ENCODE results near the gene AARS2.
"Not testable (repeated sequence)": the region's sequence is repeated elsewhere in the genome, so short reads cannot be mapped to it uniquely, and the experiment has no call there.

AARS2 gene

DNA sequence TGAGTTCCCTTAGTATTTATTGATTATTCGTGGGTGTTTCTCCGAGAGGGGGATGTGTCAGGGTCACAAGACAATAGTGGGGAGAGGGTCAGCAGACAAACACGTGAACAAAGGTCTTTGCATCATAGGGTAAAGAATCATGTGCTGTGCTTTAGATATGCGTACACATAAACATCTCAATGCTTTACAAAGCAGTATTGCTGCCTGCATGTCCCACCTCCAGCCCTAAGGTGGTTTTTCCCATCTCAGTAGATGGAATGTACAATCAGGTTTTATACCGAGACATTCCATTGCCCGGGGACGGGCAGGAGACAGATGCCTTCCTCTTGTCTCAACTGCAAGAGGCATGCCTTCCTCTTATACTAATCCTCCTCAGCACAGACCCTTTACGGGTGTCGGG is 15.1 kb upstream of the AARS2 start:
- DNase-seq: not testable (repeated sequence)

GRCh38 chr6:44327760-44328159 is 14.6 kb upstream of the AARS2 start:
- no peak for DNase-seq

DNA sequence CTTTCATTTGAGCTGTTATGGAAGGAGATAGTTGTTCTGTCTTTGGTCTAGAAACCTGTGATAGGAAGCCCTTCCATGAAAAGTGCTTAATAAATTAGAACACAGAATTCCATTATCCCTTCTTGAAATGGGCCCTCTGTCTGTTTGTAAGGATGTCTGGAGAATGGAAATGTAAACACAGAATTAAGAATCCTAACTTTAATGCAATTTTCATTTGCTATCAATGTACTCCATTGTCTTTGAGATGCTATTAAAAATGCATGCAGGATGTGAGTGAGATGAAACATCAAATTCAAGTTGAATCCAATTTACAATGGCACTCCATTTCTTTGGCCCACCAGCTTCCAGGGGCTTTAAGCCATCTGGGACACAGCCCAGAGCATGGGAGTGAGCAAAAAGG is 13.9 kb upstream of the AARS2 start:
- no peak for DNase-seq

DNA sequence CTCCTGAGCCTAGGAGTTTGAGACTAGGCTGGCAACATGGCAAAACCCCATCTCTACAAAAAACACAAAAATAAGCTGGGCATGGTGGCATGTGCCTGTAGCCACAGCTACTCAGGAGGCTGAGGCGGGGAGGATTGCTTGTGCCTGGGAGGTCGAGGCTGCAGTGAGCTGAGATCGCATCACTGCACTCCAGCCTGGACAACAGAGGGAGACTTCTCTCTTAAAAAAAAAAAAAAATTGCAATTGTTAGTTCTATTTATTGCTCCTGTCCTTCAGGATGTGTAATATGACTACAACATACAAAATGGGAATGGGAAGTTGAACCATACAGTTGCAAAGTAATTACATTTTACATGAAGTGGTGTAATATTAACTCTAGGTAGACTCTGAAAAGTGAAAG is 8.1 kb upstream of the AARS2 start:
- no peak for DNase-seq

GRCh38 chr6:44317136-44317631 is 4.0 kb upstream of the AARS2 start:
- DNase-seq: not testable (repeated sequence)

DNA sequence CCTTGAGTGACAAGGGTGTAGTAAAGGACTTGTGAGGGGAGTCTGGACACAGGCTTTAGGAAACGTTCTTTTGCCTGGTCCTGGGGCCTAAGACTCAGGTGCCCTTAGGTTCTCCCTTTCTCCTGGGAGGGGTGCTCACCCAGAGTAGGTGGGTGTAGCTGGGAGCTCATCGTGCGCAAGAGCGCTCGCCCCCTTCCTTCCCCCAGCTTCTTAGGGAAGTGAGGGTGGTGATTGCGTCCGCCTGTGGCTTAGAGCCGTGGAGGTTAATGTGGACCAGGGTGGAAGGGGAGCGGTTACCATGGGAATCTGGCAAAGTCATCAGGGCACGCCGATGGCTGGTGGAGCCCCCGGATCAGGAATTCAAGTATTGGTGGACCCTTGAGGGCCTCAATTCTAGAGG is 3.3 kb upstream of the AARS2 start:
- no peak for DNase-seq

DNA sequence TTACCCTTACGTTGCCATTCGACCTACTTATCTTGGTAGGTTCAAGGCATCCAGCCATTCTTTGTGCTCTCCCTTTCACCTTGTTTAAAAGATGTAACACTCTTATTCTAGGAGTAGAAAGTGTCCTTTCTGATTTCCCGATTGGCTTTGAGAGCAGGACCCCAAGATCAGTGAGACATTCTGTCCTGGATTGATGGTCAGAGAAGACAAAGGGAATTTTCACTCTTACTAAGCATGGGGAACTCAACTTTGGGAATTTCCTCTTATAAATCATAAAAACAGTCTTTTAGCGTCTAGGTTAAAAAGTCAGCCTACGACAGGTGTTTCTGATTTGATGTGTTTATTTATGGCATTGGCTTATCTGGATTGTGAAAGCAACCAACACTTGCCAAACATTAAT is 2.8 kb upstream of the AARS2 start:
- no peak for DNase-seq

- no peak for DNase-seq
Observed at GRCh38 chr6:44315516-44315915, 2.4 kb upstream of the AARS2 start.

- not testable (repeated sequence) for DNase-seq
Observed at GRCh38 chr6:44314657-44315056, 1.5 kb upstream of the AARS2 start.

DNA sequence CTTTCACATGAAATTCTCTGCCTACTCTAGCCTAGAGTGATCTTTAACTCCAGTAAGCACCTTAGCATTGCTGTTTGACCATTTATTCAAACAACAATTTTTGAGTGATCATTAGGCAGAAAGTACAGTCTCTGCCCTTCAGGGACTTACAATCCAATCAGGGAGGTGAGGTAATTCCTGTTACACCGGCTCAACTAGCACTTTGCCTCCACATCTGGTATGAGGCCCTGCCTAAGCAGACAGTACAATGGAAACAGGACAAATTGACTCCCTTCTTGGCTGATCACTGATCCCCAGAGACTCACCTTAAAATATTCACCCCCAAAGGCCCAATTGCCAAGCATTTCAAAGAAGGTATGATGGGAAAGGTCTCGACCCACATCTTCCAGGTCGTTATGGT is 1.4 kb downstream of the AARS2 start:
- DNase-seq: no peak

DNA sequence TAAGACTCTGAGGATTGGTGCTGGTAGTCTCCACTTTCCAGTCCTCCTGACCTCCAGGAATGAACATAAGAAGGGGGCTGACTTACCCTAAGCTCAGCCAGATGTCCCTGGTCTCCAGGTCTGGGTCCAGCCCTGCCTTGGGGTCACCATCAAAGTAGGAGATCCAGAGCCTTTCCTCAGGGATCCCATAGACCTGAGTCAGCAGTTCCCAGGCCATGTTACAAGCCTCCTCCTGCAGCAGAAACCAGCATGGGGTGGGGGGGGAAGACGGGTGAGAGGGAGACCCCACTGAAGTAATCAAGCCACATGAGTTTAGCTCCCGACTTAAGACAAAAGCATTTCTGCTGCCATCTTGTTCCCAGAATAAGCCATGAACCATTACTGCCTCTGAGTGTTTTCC is 1.8 kb downstream of the AARS2 start:
- no peak for DNase-seq

GRCh38 chr6:44310241-44310640 is 2.9 kb downstream of the AARS2 start:
- no peak for DNase-seq

DNA sequence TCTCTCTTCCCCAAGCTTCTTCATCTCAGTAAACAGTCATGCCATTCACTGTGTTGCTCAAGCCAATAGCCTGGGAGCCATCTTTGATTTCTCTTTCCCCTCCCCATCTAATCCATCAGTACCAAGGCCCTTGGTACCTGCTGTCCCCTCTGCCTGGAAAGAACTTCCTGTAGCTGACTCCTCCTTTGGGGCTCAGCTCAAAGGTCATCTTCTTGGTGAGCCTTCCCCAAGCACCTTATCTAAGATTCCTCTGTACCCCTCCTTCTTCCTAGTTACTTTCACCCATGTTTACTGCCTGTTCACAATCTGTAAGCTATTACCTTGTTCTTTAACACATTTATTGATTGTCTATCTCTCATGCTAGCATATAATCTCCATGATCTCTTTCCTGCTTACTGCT is 3.5 kb downstream of the AARS2 start:
- no peak for DNase-seq

- no peak for DNase-seq
Observed at GRCh38 chr6:44309092-44309491, 4.1 kb downstream of the AARS2 start.

GRCh38 chr6:44307217-44307616 is 5.9 kb downstream of the AARS2 start:
- no peak for DNase-seq

GRCh38 chr6:44306710-44307109 is 6.4 kb downstream of the AARS2 start:
- DNase-seq: no peak

GRCh38 chr6:44305200-44305725 is 7.9 kb downstream of the AARS2 start:
- DNase-seq: no peak

DNA sequence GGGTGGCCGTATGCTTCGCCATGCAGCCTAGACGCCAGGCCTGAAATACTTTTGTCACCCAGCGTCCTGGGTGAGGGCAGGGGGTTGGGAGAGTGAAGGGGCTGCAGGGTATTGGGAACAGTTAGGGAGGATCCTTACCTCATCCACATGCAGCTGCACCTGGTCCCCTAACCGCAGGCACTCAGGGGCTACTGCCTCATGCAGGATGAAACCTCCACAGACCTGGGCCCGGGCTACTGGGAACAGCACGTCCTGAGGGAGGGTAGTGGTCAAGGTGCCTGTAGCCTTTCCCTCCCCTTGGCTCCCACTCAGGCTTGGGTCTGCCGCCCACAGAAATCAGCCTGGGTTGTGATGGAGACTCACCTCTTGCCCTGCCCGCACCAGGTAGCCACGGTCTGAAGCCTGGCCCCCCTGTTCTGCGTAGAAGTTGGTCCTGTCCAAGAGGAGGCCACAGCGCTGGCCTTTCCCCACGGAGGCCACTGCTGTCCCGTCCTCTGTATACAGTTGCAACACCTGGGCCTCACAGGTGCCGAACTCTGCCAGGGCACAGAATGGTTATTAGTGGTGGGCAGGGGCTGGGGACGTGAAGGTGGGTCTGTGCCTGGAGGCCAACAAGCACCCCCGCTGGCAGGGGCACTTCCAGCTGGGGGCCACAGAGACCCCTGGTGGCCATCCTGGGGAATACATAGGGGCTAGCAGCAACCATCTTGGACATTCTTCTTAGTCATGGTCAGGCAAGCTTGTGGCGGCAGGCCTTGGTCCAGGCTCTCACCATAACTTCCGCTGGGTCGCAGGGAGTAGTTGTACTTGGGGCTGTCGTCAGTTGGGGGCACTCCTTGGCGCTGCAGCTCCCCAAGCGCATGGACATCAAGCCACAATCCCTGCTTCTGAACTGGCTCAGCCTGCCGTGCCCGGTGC is 8.6 kb downstream of the AARS2 start:
- peak; percentile 28 for DNase-seq

- no peak for DNase-seq
Observed at GRCh38 chr6:44303842-44304241, 9.3 kb downstream of the AARS2 start.

GRCh38 chr6:44302856-44303255 is 10.3 kb downstream of the AARS2 start:
- DNase-seq: no peak

DNA sequence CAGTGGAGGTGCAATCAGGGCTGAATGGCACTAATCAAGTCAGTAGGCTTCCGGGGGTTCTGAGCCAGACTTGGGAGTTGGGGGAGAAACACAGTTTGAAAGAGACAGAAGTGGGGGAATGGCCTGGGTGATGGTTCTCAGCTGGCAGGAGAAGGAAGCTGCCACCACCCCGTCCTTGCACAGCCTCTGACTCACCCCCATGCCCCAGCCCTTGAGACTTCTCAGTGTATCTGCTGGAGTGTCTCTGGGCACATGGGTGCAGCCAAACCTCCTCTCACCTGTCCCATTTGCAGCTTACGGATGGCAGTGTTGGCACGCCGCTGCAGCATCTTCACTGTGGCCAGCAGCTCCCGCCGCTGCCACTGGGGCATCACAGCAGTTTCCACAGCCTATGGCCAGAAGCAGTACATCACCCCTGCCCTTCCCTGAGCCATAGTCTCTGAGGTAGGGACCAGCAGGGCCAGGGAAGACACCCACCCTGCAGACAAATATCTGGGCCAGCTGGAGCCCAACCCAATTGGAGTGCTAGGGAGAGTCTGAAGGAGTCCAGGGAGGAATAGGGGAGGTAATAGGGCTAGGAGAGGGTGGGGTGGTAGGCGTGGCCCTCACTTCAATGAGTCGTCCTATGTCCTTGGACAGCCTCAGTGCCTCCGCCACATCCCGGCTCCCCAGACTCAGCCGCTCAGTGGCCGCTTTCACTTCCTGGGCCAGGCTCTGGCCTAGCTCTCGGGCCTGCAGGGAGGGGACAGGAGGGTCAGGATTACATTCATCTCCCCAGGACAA is 11.2 kb downstream of the AARS2 start:
- no peak for DNase-seq

- DNase-seq: no peak
Observed at GRCh38 chr6:44301106-44301505, 12.0 kb downstream of the AARS2 start.

GRCh38 chr6:44300292-44300823 is 12.8 kb downstream of the AARS2 start:
- no peak for DNase-seq

Measured in central memory CD4-positive, alpha-beta T cell (primary cell).